Ascending aorta (tissue), 2 donors: ENCODE data around the gene TRIB2. TPM values are rescaled to one million over a fixed set of nuclear protein-coding genes. Genes with fewer than 3 reads are reported as not detected.

Source experiments
- DNase-seq, 2 donors: peaks; one replicate each; pipeline ENCODE4 v3.0.0-alpha.2; 2019; ENCODE audit warnings: low spot score in 2 of 2
- H3K27ac ChIP-seq, 2 donors: fragments of 200-600 bp; sonication (generic); one replicate each; pipeline ENCODE4 v1.5.1; 2016 to 2017; ENCODE audit warnings: mild to moderate bottlenecking in 1 of 2
- H3K27me3 ChIP-seq: fragments of 200-600 bp; sonication (generic); one replicate; pipeline ENCODE4 v1.5.1; 2017
- H3K36me3 ChIP-seq, 2 donors: fragments of 200-600 bp; sonication (generic); one replicate each; pipeline ENCODE4 v1.5.1; 2016
- H3K4me1 ChIP-seq, 2 donors: fragments of 200-600 bp; sonication (generic); one replicate each; pipeline ENCODE4 v1.5.1; 2016 to 2017; ENCODE audit warnings: mild to moderate bottlenecking in 1 of 2
- H3K4me3 ChIP-seq, 2 donors: fragments of 200-600 bp; sonication (generic); one replicate each; pipeline ENCODE4 v1.5.1; 2016 to 2017; ENCODE audit warnings: mild to moderate bottlenecking in 1 of 2
- H3K9me3 ChIP-seq, 2 donors: fragments of 200-600 bp; sonication (generic); one replicate each; pipeline ENCODE4 v1.5.1; 2016
- CTCF ChIP-seq, 3 experiments: fragments of 200-600 bp in 2 of 3; fragments of 450-650 bp in 1 of 3; sonication (generic) in 2 of 3; IDR thresholded peaks; one replicate each; pipeline ENCODE4 v1.5.1; 2016 to 2019; ENCODE audit warnings: antibody characterized with exemption in 3 of 3, mild to moderate bottlenecking in 1 of 3, moderate library complexity in 1 of 3
- intact Hi-C: fragments of 100-400 bp; cut with DNase I; formaldehyde crosslinking; loops from one replicate; pipeline ENCODE4 v1.15.1; 2023
- total RNA-seq: library from RNA; depleted of rRNA; stranded (reverse); fragments of >200 nt; gene quantifications from one replicate; pipeline ENCODE4 v1.1.0, GENCODE V29; 2016

TRIB2 gene
- total RNA-seq, 1 donor from 2014 or later: 55.6 TPM

GRCh38 chr2:12731701-12732280 lies 15.1 kb downstream of the TRIB2 start:
- Histone ChIP-seq H3K27me3 (no peaks in the 10 kb centered on the region), H3K4me3 (no peak overlapping the region), H3K4me1 (peaks cover 3 to 19% of the 10 kb centered on the region in 2 donors), H3K36me3 (peaks cover 13 to 46% of the 10 kb centered on the region in 2 donors), H3K27ac (peak overlapping the region; percentile 59 to 62), H3K9me3 (no peaks in the 10 kb centered on the region)
- TF ChIP-seq CTCF (IDR thresholded peaks at IDR 0.05): no peak
- no peak for DNase-seq
- intact Hi-C loops: loop anchor here (5.0 kb wide), 1 partner anchor 86 kb away; no protein-coding TSS in a partner anchor

- TF ChIP-seq CTCF (IDR thresholded peaks at IDR 0.05): no peak
- no peak overlapping the region for H3K4me3 ChIP-seq
- no peaks in the 10 kb centered on the region for H3K27me3 ChIP-seq
- H3K4me1 ChIP-seq: peaks cover 3 to 19% of the 10 kb centered on the region in 2 donors
- intact Hi-C loops: loop anchor here (5.0 kb wide), 1 partner anchor 85 kb away; no protein-coding TSS in a partner anchor
- H3K36me3 ChIP-seq: peaks cover 16 to 52% of the 10 kb centered on the region in 2 donors
- H3K27ac ChIP-seq: peak overlapping the region; percentile 59 to 62
- H3K9me3 ChIP-seq: no peaks in the 10 kb centered on the region
- DNase-seq: no peak
Observed at GRCh38 chr2:12732651-12733050, 15.9 kb downstream of the TRIB2 start.

- H3K27me3 ChIP-seq: no peaks in the 10 kb centered on the region
- H3K36me3 ChIP-seq: peaks cover 11 to 52% of the 10 kb centered on the region in 2 donors
- no peak overlapping the region for H3K4me3 ChIP-seq
- TF ChIP-seq CTCF (IDR thresholded peaks at IDR 0.05): no peak
- no peak for DNase-seq
- H3K27ac ChIP-seq: peak overlapping the region; percentile 59 to 62
- H3K4me1 ChIP-seq: peaks cover 3 to 19% of the 10 kb centered on the region in 2 donors
- intact Hi-C loops: loop anchor here (5.0 kb wide), 1 partner anchor 83 kb away; no protein-coding TSS in a partner anchor
- H3K9me3 ChIP-seq: no peaks in the 10 kb centered on the region
Observed at GRCh38 chr2:12733846-12734245, 17.1 kb downstream of the TRIB2 start.

- H3K27me3 ChIP-seq: no peaks in the 10 kb centered on the region
- intact Hi-C loops: loop anchor here (5.0 kb wide), 1 partner anchor 82 kb away; no protein-coding TSS in a partner anchor
- no peaks in the 10 kb centered on the region for H3K9me3 ChIP-seq
- peaks cover 3 to 19% of the 10 kb centered on the region in 2 donors for H3K4me1 ChIP-seq
- TF ChIP-seq CTCF (IDR thresholded peaks at IDR 0.05): no peak
- peak overlapping the region in 1 of 2 donors; percentile 39 for H3K27ac ChIP-seq
- H3K4me3 ChIP-seq: no peak overlapping the region
- DNase-seq: no peak
- peaks cover 19 to 56% of the 10 kb centered on the region in 2 donors for H3K36me3 ChIP-seq
Observed at GRCh38 chr2:12734914-12735654, 18.3 kb downstream of the TRIB2 start.

- peak overlapping the region in 1 of 2 donors; percentile 20 for H3K27ac ChIP-seq
- no peak for TF ChIP-seq CTCF (IDR thresholded peaks at IDR 0.05)
- peaks cover 3 to 15% of the 10 kb centered on the region in 2 donors for H3K4me1 ChIP-seq
- intact Hi-C loops: no loop called here
- H3K9me3 ChIP-seq: no peaks in the 10 kb centered on the region
- H3K27me3 ChIP-seq: no peaks in the 10 kb centered on the region
- peaks cover 36 to 67% of the 10 kb centered on the region in 2 donors for H3K36me3 ChIP-seq
- no peak for DNase-seq
- H3K4me3 ChIP-seq: no peak overlapping the region
Observed at GRCh38 chr2:12737297-12737696, 20.6 kb downstream of the TRIB2 start.
